Type B pancreatic cell (in vitro differentiated cells): ENCODE results near the gene NTRK3. TPM values are rescaled to one million over a fixed set of nuclear protein-coding genes. Genes with fewer than 3 reads are reported as not detected.

Experiments used
- DNase-seq: peaks from one replicate; pipeline ENCODE4 v3.0.0; 2021; ENCODE audit warnings: mixed read lengths; ENCODE audit not compliant: unreplicated experiment; ENCODE audit errors: extremely low spot score
- H3K27ac Mint-ChIP-seq: 2 replicates; pipeline ENCODE4 v1.8.0; 2021; ENCODE audit warnings: mild to moderate bottlenecking, mixed read lengths
- H3K27me3 Mint-ChIP-seq: 2 replicates; pipeline ENCODE4 v1.8.0; 2021; ENCODE audit warnings: mixed read lengths
- H3K36me3 Mint-ChIP-seq: 2 replicates; pipeline ENCODE4 v1.8.0; 2021; ENCODE audit warnings: mixed read lengths
- H3K4me1 Mint-ChIP-seq: one replicate; pipeline ENCODE4 v1.8.0; 2021; ENCODE audit warnings: mixed read lengths; ENCODE audit not compliant: unreplicated experiment
- H3K4me3 Mint-ChIP-seq: 2 replicates; pipeline ENCODE4 v1.8.0; 2021; ENCODE audit warnings: mild to moderate bottlenecking, mixed read lengths
- H3K9me3 Mint-ChIP-seq: 2 replicates; pipeline ENCODE4 v1.8.0; 2021; ENCODE audit warnings: mixed read lengths
- CTCF ChIP-seq: fragments of 200-600 bp; sonication (generic); conservative IDR thresholded peaks from 2 replicates; pipeline ENCODE4 v1.5.0; 2021; ENCODE audit warnings: antibody characterized with exemption, mild to moderate bottlenecking
- total RNA-seq: library from RNA; stranded (reverse); gene quantifications from 2 replicates; pipeline ENCODE4 v1.2.1, GENCODE V29; 2021; ENCODE audit warnings: low replicate concordance

The NTRK3 gene
- total RNA-seq, 1 donor from 2014 or later: 16.9 TPM

GRCh38 chr15:88014454-88015160 is 241.9 kb downstream of the NTRK3 start:
- Mint-ChIP-seq H3K4me3 (no peak overlapping the region), H3K4me1 (no peaks in the 10 kb centered on the region), H3K27me3 (peaks cover 20% of the 10 kb centered on the region), H3K9me3 (no peaks in the 10 kb centered on the region), H3K36me3 (no peaks in the 10 kb centered on the region), H3K27ac (no peak overlapping the region)
- no peak for DNase-seq
- TF ChIP-seq CTCF: no peak

GRCh38 chr15:88013111-88013510 is 243.4 kb downstream of the NTRK3 start:
- H3K4me3 Mint-ChIP-seq: no peak overlapping the region
- H3K27ac Mint-ChIP-seq: no peak overlapping the region
- H3K9me3 Mint-ChIP-seq: no peaks in the 10 kb centered on the region
- DNase-seq: no peak
- H3K36me3 Mint-ChIP-seq: no peaks in the 10 kb centered on the region
- no peaks in the 10 kb centered on the region for H3K4me1 Mint-ChIP-seq
- peaks cover 17% of the 10 kb centered on the region for H3K27me3 Mint-ChIP-seq
- no peak for TF ChIP-seq CTCF

GRCh38 chr15:88012688-88013087 is 243.9 kb downstream of the NTRK3 start:
- Mint-ChIP-seq H3K36me3 (no peaks in the 10 kb centered on the region), H3K9me3 (no peaks in the 10 kb centered on the region), H3K4me3 (no peak overlapping the region), H3K27ac (no peak overlapping the region), H3K27me3 (peaks cover 20% of the 10 kb centered on the region), H3K4me1 (no peaks in the 10 kb centered on the region)
- no peak for TF ChIP-seq CTCF
- DNase-seq: no peak

- Mint-ChIP-seq H3K4me3 (no peak overlapping the region), H3K27ac (no peak overlapping the region), H3K27me3 (peaks cover 21% of the 10 kb centered on the region), H3K4me1 (no peaks in the 10 kb centered on the region), H3K36me3 (no peaks in the 10 kb centered on the region), H3K9me3 (no peaks in the 10 kb centered on the region)
- DNase-seq: no peak
- TF ChIP-seq CTCF: no peak
These were observed 244.3 kb downstream of the NTRK3 start for GRCh38 chr15:88012233-88012632.

GRCh38 chr15:88011533-88011932 is 245.0 kb downstream of the NTRK3 start:
- no peak overlapping the region for H3K27ac Mint-ChIP-seq
- H3K9me3 Mint-ChIP-seq: no peaks in the 10 kb centered on the region
- H3K4me1 Mint-ChIP-seq: no peaks in the 10 kb centered on the region
- H3K27me3 Mint-ChIP-seq: peaks cover 19% of the 10 kb centered on the region
- no peak for DNase-seq
- TF ChIP-seq CTCF: no peak
- no peak overlapping the region for H3K4me3 Mint-ChIP-seq
- H3K36me3 Mint-ChIP-seq: no peaks in the 10 kb centered on the region
